ENCODE data around the gene RXFP4. TPM values are rescaled to one million over a fixed set of nuclear protein-coding genes. Genes with fewer than 3 reads are reported as not detected.

RXFP4 gene
- total RNA-seq, 1 experiment from 2014 or later, result not detected

DNA sequence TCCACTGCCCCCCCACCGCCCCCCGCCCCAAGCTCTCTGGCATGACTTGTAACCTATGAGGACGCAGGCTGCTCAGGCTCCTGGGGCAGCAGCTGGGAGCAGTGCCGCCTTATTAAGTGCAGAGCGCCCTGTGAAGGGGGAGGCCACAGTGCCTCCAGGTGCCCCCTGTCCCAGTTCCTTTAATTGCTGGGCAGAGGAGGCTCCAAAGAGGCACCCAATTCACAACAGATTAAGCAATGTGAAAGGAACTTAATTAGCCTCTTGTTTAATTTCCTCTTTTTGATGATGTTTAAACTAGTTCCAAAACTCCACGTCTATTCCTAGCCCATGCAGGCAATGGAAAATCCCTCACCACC lies 3.0 kb downstream of the RXFP4 start:
- Mint-ChIP-seq H3K9me3 (no peaks in the 10 kb centered on the region), H3K4me3 (no peak overlapping the region), H3K36me3 (peaks cover 12% of the 10 kb centered on the region; the same call in 1 of the 2 replicates), H3K27ac (no peak overlapping the region), H3K27me3 (ENCODE audit: low read depth) (no peaks in the 10 kb centered on the region), H3K4me1 (peaks cover 32% of the 10 kb centered on the region)
- TF ChIP-seq TEAD1 (CRISPR knock-in tag; IDR thresholded peaks at IDR 0.05) (0 out of 2 replicates have a peak, but pooled peaks have one; percentile 8), ATF1 (CRISPR knock-in tag; IDR thresholded peaks at IDR 0.05) (no peak)
- ChIA-PET CTCF (interaction anchor here (0.8 to 4.2 kb wide), 6 partner anchors 10 to 122 kb away, joined by 3 to 31 read pairs (median 8); partner anchors contain the start of genes ARHGEF2, KHDC4 and RAB25), POLR2A (interaction anchor here (0.6 to 1.6 kb wide), 5 partner anchors 10 to 117 kb away, joined by 3 to 10 read pairs (median 4); partner anchors contain the start of gene RAB25)
- ATAC-seq, result no peak
- no peak for DNase-seq (ENCODE audit: low spot score)

DNA sequence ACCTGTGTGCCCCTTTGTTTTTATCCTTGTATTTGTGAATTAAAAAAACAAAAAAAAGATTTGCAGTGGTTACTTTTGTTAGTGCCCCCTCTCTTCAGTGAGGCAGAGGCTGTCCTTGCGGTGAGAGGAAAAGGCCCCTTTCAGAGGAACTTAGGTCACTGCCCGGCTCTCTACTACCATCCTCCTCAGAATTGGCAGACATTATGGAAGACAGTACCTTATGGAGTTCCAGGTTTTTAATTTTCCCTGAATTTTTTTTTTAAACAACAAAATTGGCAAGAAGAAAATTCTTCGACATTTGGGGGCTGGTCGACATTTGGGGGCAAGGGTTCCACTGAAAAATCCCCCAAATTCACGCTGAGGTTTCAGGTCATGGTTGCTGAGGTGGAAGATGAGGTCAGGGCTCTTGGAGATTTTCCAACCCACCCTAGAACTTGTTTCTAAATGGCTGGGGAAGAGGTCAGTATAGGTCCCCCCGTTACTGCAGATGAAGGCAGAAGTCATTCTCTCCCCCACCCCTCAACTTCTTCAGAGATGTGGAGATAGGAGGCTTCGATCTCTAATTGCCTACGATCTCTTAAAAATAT lies 5.3 kb downstream of the RXFP4 start:
- TF ChIP-seq, protein P1, sequence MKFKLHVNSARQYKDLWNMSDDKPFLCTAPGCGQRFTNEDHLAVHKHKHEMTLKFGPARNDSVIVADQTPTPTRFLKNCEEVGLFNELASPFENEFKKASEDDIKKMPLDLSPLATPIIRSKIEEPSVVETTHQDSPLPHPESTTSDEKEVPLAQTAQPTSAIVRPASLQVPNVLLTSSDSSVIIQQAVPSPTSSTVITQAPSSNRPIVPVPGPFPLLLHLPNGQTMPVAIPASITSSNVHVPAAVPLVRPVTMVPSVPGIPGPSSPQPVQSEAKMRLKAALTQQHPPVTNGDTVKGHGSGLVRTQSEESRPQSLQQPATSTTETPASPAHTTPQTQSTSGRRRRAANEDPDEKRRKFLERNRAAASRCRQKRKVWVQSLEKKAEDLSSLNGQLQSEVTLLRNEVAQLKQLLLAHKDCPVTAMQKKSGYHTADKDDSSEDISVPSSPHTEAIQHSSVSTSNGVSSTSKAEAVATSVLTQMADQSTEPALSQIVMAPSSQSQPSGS (CRISPR knock-in tag; IDR thresholded peaks at IDR 0.05; ENCODE audit: borderline replicate concordance, low read depth), result no peak
- TF ChIP-seq ZNF396 (CRISPR knock-in tag; IDR thresholded peaks at IDR 0.05; ENCODE audit: borderline replicate concordance) (no peak), SP1 (CRISPR knock-in tag; conservative IDR thresholded peaks at IDR 0.05) (no peak), NR1H2 (CRISPR knock-in tag; IDR thresholded peaks at IDR 0.05) (no peak), IRF2 (CRISPR knock-in tag; IDR thresholded peaks at IDR 0.05; ENCODE audit: borderline replicate concordance, low read depth) (no peak), ETV6 (CRISPR knock-in tag; IDR thresholded peaks at IDR 0.05) (no peak), ZNF416 (CRISPR knock-in tag; IDR thresholded peaks at IDR 0.05) (no peak), ELF4 (CRISPR knock-in tag; IDR thresholded peaks at IDR 0.05; ENCODE audit: low read depth) (no peak), ZBTB21 (CRISPR knock-in tag; IDR thresholded peaks at IDR 0.05; ENCODE audit: borderline replicate concordance) (no peak)
- TF ChIP-seq, protein P2, sequence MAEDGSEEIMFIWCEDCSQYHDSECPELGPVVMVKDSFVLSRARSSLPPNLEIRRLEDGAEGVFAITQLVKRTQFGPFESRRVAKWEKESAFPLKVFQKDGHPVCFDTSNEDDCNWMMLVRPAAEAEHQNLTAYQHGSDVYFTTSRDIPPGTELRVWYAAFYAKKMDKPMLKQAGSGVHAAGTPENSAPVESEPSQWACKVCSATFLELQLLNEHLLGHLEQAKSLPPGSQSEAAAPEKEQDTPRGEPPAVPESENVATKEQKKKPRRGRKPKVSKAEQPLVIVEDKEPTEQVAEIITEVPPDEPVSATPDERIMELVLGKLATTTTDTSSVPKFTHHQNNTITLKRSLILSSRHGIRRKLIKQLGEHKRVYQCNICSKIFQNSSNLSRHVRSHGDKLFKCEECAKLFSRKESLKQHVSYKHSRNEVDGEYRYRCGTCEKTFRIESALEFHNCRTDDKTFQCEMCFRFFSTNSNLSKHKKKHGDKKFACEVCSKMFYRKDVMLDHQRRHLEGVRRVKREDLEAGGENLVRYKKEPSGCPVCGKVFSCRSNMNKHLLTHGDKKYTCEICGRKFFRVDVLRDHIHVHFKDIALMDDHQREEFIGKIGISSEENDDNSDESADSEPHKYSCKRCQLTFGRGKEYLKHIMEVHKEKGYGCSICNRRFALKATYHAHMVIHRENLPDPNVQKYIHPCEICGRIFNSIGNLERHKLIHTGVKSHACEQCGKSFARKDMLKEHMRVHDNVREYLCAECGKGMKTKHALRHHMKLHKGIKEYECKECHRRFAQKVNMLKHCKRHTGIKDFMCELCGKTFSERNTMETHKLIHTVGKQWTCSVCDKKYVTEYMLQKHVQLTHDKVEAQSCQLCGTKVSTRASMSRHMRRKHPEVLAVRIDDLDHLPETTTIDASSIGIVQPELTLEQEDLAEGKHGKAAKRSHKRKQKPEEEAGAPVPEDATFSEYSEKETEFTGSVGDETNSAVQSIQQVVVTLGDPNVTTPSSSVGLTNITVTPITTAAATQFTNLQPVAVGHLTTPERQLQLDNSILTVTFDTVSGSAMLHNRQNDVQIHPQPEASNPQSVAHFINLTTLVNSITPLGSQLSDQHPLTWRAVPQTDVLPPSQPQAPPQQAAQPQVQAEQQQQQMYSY (CRISPR knock-in tag; IDR thresholded peaks at IDR 0.05), result no peak
- TF ChIP-seq, protein P3, sequence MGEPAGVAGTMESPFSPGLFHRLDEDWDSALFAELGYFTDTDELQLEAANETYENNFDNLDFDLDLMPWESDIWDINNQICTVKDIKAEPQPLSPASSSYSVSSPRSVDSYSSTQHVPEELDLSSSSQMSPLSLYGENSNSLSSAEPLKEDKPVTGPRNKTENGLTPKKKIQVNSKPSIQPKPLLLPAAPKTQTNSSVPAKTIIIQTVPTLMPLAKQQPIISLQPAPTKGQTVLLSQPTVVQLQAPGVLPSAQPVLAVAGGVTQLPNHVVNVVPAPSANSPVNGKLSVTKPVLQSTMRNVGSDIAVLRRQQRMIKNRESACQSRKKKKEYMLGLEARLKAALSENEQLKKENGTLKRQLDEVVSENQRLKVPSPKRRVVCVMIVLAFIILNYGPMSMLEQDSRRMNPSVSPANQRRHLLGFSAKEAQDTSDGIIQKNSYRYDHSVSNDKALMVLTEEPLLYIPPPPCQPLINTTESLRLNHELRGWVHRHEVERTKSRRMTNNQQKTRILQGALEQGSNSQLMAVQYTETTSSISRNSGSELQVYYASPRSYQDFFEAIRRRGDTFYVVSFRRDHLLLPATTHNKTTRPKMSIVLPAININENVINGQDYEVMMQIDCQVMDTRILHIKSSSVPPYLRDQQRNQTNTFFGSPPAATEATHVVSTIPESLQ (CRISPR knock-in tag; IDR thresholded peaks at IDR 0.05), result no peak
- H3K27me3 Mint-ChIP-seq (ENCODE audit: low read depth), result no peaks in the 10 kb centered on the region
- H3K4me3 Mint-ChIP-seq, result no peak overlapping the region
- H3K4me1 Mint-ChIP-seq, result peaks cover 19% of the 10 kb centered on the region
- peaks cover 27% of the 10 kb centered on the region for H3K36me3 Mint-ChIP-seq
- ChIA-PET CTCF (interaction anchor here (1.0 to 2.0 kb wide), 6 partner anchors 9 to 120 kb away, joined by 3 to 9 read pairs (median 5); no protein-coding TSS in a partner anchor), POLR2A (interaction anchor here (0.8 to 1.4 kb wide), 3 partner anchors 12 to 37 kb away, joined by 3 to 4 read pairs (median 3); partner anchors contain the start of gene KHDC4)
- ATAC-seq (no peak), DNase-seq (ENCODE audit: low spot score) (no peak)
- no peaks in the 10 kb centered on the region for H3K9me3 Mint-ChIP-seq
- peak overlapping the region; percentile 87; the same call in 1 of the 2 replicates for H3K27ac Mint-ChIP-seq

DNA sequence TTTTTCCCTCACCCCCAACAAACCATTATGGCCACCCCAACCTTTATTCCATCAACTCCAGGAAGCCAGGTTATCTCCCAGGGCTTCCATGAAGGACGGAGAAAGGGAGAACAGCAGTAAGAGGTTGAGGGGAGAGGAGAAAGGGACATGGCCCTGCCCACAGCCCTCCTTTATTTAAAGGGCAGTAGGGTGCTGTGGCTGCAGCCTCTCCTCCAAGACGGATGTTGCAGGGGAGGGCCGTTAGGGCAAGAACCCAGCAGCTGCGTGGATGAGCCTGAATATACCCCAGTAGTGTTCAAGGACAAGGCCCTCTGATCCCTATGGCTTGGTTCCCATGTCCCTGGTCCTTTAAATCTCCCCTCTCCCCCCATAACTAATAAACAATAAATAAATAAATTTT lies 5.9 kb downstream of the RXFP4 start:
- H3K36me3 Mint-ChIP-seq, result peaks cover 33% of the 10 kb centered on the region
- ChIA-PET CTCF (interaction anchor here (0.6 to 1.6 kb wide), 5 partner anchors 9 to 119 kb away, joined by 3 to 6 read pairs (median 3); partner anchors contain the start of gene ARHGEF2), POLR2A (no interaction called here)
- DNase-seq (ENCODE audit: low spot score), result no peak
- no peak overlapping the region for H3K27ac Mint-ChIP-seq
- H3K4me1 Mint-ChIP-seq, result peaks cover 19% of the 10 kb centered on the region
- TF ChIP-seq IRF2 (CRISPR knock-in tag; IDR thresholded peaks at IDR 0.05; ENCODE audit: borderline replicate concordance, low read depth) (no peak), TEAD1 (CRISPR knock-in tag; IDR thresholded peaks at IDR 0.05) (no peak), FOXK1 (CRISPR knock-in tag; IDR thresholded peaks at IDR 0.05) (no peak)
- TF ChIP-seq, protein P4, sequence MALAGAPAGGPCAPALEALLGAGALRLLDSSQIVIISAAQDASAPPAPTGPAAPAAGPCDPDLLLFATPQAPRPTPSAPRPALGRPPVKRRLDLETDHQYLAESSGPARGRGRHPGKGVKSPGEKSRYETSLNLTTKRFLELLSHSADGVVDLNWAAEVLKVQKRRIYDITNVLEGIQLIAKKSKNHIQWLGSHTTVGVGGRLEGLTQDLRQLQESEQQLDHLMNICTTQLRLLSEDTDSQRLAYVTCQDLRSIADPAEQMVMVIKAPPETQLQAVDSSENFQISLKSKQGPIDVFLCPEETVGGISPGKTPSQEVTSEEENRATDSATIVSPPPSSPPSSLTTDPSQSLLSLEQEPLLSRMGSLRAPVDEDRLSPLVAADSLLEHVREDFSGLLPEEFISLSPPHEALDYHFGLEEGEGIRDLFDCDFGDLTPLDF (CRISPR knock-in tag; IDR thresholded peaks at IDR 0.05), result no peak
- H3K27me3 Mint-ChIP-seq (ENCODE audit: low read depth), result no peaks in the 10 kb centered on the region
- H3K9me3 Mint-ChIP-seq, result no peaks in the 10 kb centered on the region
- H3K4me3 Mint-ChIP-seq, result no peak overlapping the region
- ATAC-seq, result no peak

Measured in WTC11 (cell line).